GM19025 (cell line): Measurements from ENCODE around the gene CXCL11.
A peak's percentile ranks its signal among the peaks of the same experiment; 100 is the strongest.
"Not testable (repeated sequence)": the region's sequence is repeated elsewhere in the genome, so short reads cannot be mapped to it uniquely, and the experiment has no call there.

Source experiments
- ATAC-seq: cut with Tn5 transposase; IDR thresholded peaks from one replicate; pipeline ENCODE4 v1.9.1; 2021; ENCODE audit warnings: mild to moderate bottlenecking, low read depth, moderate library complexity; ENCODE audit not compliant: unreplicated experiment

The CXCL11 gene

GRCh38 chr4:76035799-76036380 lies at the start of gene CXCL11:
CXCL11 (minus strand) TSS chr4:76036070; CDS start chr4:76035987, 83 bp downstream.
- no peak for ATAC-seq

GRCh38 chr4:76084542-76084941 lies 48.7 kb upstream of the CXCL11 start:
- ATAC-seq, result no peak

- ATAC-seq, result no peak
These were observed 47.6 kb upstream of the CXCL11 start for GRCh38 chr4:76083386-76083988.

GRCh38 chr4:76078033-76078613 lies 42.3 kb upstream of the CXCL11 start:
- no peak for ATAC-seq

- no peak for ATAC-seq
These were observed 39.2 kb upstream of the CXCL11 start for GRCh38 chr4:76074993-76075600.

- no peak for ATAC-seq
These were observed 38.6 kb upstream of the CXCL11 start, which contains the start of gene ART3 for GRCh38 chr4:76074468-76074867. ART3 (plus strand) TSS chr4:76074709; CDS start chr4:76075890, 1,181 bp downstream.

GRCh38 chr4:76072760-76073159 lies 36.9 kb upstream of the CXCL11 start:
- no peak for ATAC-seq

GRCh38 chr4:76067652-76068286 lies 31.9 kb upstream of the CXCL11 start:
- ATAC-seq, result no peak

GRCh38 chr4:76066546-76066945 lies 30.7 kb upstream of the CXCL11 start:
- no peak for ATAC-seq

GRCh38 chr4:76061982-76062381 lies 26.1 kb upstream of the CXCL11 start:
- peak; percentile 52 for ATAC-seq

GRCh38 chr4:76061421-76061820 lies 25.6 kb upstream of the CXCL11 start:
- ATAC-seq, result no peak

- ATAC-seq, result no peak
These were observed 24.6 kb upstream of the CXCL11 start for GRCh38 chr4:76060506-76060905.

GRCh38 chr4:76059750-76060149 lies 23.9 kb upstream of the CXCL11 start:
- ATAC-seq, result no peak

GRCh38 chr4:76058888-76059426 lies 23.1 kb upstream of the CXCL11 start:
- ATAC-seq, result no peak

- ATAC-seq, result peak; percentile 32
These were observed 22.4 kb upstream of the CXCL11 start for GRCh38 chr4:76058302-76058701.

- no peak for ATAC-seq
These were observed 19.6 kb upstream of the CXCL11 start for GRCh38 chr4:76055421-76055820.

- peak; percentile 90 for ATAC-seq
These were observed 19.1 kb upstream of the CXCL11 start for GRCh38 chr4:76055016-76055415.

- ATAC-seq, result no peak
These were observed 17.9 kb upstream of the CXCL11 start for GRCh38 chr4:76053730-76054129.

GRCh38 chr4:76050560-76051050 lies 14.7 kb upstream of the CXCL11 start:
- ATAC-seq, result not testable (repeated sequence)

GRCh38 chr4:76049860-76050416 lies 14.1 kb upstream of the CXCL11 start:
- not testable (repeated sequence) for ATAC-seq
